ENCODE measurements around the gene AP2B1.
"Not testable (repeated sequence)": the region's sequence is repeated elsewhere in the genome, so short reads cannot be mapped to it uniquely, and the experiment has no call there.

AP2B1 gene

DNA sequence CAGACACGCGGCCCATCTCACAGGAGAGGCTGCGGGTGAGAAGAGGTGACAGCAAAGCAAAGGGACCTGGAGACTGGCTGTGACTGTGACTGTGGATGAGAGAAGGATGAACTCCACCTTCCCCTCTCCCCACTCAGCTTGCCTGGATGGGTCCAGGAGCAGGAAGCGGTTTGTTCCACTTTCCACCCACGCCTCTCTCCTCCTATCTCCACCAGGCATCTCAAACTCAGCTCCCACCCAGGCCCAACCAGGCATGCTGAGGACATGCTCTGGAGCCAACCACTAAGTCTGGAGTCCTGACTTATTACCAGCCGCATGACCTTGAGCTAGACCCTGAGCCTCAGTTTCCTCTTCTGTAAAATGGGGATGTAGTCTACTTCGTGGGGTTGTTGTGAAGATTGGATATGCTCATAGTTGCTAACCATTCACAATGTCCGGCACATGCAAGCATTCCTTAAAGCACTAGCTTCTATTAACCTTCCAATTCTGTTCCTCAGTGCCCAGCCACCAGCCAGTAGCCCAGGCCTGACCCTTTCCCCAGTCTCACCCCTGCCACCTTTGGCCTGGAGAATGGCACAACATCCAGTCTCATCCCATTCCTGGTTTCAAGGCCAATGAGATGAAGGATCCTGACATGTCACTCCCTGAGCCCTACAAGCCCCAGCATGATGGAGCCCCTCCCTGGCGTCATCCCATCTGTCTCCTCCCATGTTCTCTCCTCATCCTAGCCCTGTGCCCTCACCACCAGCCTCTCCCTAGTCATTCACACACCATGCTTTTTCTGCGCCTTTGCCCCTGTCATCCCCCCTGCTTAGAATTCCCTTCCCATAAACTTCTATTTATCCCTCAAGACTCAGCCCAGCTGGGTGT is 163.6 kb downstream of the AP2B1 start:
- no peak for DNase-seq

DNA sequence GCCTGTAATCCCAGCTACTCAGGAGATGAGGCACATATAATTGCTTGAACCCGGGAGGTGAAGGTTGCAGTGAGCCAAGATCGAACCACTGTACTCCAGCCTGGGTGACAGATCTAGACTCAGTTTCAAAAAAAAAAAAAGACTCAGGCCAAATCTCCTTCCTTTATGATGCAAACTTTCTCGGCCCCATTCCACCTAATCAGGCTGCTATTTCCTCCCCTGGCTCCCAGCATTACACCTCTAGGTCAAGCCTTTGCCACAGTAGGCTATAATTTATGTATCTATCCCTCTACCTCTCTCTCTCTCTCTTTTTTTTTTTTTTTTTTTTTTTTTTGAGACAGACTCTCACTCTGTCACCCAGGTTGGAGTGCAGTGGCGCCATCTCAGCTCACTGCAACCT is 164.4 kb downstream of the AP2B1 start:
- not testable (repeated sequence) for DNase-seq

DNA sequence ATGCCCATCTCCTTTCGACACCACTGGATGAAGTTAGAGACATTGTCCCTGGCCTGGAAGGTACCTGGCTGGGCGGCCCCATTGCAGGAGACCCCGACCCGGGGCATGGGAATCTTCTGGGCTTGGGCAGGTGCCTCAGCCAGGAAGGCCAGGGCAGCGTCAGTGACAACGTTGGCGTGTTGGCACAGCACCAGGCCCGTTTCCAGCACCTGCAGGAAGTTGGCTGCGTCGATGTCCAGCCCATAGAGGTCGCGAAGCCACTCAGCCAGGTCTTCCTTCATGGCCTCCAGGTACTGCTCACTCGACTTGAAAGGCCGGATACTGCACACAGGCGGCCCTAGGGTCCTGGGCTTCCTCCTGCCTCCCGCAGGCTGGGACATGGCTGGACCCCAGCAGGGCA is 165.3 kb downstream of the AP2B1 start:
- no peak for DNase-seq

DNA sequence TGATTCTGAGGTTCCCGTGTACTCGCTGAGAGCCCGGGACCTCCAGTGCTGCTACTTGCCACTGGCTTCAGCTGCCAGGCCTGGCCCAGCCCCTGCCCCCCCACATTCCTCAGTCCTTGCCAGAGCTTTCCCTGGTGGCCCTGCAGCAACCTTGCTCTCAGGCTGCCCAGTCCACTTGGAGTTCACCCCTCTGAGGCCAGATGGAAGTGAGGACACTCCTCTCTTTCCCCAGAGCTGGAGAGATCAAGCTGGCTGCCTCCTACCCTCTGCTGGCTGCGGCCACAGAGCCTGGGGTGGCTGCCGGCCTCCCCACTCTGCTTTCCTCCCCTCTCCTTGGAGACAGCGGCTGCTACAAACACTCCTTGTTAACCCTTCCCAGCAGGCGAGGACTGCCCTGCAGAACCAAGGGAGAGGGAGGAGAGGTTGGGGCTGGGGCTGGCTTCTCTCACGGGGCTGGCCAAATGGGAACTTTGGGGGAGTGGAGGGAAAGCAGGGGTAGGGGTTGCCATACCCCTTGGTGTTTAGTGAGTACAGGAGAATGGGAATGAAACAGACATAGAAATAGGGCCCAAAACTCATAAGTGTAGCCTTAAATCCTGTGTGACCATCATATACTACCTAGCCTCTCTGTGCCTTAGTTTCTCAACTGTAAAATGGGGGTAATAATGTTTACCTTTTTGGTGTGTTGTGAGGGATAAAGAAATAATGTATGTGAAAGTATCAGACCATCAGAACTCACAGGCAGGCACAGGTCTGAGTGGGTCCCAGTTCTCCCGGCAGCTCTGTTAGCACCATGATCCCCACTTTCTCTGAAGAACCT is 166.0 kb downstream of the AP2B1 start, which contains the start of gene GAS2L2:
GAS2L2 (minus strand) TSS at position 295 of the 820 bp plus-strand sequence. CDS start 389 bp downstream, outside the sequence.
- no peak for DNase-seq

DNA sequence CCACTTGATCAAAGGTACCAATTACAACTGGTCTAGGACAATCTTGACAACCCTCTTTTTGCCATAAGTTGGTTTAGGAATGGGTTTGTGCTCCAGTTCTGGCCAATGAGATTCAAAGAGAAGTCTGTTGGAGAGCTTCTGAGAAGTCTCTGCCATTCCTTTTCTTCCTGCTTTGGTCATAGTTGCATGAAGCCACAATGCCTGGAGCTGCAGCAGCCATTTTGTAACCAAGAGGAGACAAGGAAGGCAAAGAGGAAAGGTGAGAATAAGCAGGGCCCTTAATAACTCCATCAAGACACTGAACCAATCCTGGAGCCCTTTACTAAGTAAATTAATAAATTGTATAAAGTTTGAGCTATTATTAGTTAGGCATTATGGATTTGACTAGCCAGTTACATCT is 170.1 kb downstream of the AP2B1 start:
- no peak for DNase-seq

DNA sequence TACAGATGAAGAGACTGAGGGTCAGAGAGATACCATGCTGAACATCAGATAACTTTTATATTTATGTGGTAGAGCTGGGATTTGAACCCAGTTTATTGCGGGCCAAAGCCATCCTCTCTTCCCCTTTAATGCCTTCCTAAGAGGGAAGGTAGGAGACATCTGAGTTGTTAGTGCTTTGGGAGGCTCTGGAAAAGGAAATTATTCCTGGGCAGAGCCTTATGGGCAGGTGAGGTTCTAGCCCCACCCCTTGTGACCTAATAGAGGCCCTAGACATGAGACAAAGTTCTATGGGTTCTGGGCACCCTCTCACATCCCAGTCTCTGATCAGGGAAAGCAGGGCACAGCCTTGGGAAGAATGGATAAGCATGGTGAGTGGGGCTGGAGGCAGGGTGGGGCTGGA is 173.5 kb downstream of the AP2B1 start, which contains the start of gene C17orf50:
C17orf50 (plus strand) TSS at position 301 of the 400 bp plus-strand sequence; CDS start at position 356, 55 bp downstream.
- DNase-seq, result no peak

DNA sequence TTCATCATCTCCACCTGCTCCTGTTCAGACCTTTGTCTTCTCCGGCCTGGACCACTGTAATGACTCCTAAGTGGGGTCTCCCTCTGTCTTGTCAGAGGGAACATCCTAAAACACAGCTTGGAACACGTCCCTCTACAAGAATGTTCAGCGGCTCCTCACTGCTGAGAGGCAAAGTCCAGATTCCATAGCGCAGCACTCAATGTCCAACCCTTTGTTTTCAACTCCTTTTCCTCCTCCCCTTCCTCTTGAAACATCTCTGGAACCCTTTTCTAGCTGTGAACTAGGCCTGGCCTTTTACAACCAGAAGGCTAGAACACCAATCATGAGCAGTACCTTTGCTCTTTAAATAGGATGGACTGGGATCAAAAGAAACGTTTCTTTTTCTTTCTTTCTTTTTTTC is 174.5 kb downstream of the AP2B1 start:
- DNase-seq, result no peak

DNA sequence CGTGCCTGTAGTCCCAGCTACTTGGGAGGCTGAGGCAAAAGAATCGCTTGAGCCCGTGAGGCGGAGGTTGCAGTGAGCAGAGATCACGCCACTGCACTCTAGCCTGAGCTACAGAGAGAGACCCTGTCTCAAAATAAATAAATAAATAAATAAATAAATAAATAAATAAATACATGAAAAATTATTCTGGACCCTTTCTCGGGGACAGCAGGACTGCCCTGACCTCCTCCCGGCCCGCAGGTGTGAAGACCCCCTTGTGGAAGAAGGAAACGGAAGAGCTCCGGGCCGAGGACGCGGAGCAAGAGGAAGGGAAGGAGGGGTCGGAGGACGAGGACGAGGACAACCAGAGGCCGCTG is 176.6 kb downstream of the AP2B1 start:
- DNase-seq, result no peak

DNA sequence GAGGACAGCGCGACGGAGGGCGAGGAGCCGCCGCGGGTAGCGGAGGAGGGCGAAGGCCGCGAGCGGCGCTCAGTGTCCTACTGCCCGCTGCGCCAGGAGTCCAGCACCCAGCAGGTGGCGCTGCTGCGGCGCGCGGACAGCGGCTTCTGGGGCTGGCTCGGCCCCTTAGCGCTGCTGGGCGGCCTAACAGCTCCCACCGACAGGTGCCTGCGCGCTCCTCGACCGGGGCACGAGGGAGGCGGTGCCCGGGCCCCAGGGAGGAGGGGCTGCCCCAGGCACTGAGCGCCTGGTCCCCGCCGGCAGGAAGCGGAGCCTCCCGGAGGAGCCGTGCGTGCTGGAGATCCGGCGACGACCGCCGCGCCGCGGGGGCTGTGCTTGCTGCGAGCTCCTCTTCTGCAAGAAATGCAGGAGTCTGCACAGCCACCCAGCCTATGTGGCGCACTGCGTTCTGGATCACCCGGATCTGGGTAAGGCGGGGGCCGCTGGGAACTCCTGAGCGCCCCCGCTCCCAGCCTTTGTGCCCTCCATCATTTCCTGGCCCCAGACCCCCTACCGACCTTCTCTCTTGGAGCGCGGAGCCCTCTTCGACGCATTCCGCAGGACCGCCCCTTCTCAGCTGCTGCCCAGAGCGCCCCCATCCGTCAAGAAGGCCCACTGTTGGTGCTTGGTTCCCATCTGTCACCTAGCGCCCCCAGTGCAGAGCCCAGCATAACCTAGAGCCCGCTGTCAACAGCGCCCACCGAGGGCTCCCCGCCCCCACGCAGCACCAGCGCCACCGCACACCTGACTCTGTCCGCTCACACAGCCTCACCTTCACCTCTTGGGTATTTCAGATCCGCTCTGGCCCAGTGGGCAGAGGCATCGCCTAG is 177.2 kb downstream of the AP2B1 start:
- DNase-seq, result peak; percentile 93

DNA sequence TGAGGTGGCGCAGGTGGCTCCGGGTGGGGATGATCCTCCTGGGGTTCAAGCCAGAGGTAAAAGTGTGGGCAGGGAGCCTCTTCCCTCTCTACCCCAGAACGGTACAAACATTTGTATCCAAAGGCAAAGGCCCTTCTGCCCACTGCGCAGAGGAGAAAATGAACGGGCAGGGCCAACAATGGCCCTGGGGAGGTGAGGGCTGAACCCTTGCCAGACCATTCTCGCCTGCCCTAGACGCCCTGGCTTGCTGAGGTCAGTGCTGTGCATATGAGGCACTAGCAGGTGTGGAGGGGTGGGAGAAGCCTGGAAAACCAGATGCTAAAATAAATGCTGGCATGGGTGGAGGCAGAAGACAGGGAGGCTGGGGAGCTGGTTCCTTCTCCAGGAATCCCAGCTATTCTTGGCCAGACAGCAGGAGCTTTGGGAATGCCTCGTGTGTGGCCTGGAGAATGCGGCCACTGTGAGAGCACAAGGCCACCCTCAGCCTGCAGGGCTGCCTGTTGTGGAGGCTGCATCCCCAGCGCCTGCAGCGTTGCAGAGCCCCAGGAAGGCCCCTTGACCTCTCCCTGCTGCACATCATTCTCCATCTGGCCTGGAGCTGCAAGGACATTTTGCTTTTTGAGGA is 178.1 kb downstream of the AP2B1 start:
- no peak for DNase-seq

DNA sequence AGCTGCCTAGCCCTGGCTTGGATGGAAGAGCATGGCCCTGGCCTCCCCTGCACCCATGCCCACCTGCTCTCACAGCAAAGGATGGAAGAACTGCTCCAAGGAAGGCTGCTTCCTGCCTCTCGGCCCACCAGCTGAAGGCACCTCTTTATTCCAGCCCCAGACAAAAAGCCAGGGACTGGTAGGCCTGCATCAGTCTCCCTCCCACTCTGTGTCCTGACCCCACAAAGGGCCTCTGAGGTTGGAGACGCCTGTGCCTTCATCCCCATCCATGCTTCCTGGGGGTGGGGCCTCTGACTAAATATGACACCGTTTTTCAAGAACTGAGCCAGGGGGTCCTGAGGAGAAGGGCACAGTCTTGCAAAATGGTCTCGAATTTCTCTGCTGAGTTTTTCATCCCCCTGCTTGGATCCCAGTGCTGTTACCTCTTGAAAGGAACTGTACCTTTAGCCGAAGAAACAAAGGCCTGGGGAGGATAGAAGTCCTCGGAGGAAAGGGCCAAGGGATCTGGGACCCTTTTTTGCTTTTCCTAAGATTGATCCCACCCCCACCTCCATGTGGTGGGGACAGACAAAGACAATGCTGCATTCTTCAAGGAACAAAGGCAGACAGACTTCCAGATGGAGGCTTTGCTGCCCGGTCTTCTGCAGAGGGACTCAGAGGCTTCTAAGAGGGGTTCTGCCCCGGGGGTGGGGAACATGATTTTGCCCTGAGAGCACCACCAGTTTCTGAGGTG is 178.8 kb downstream of the AP2B1 start:
- no peak for DNase-seq

DNA sequence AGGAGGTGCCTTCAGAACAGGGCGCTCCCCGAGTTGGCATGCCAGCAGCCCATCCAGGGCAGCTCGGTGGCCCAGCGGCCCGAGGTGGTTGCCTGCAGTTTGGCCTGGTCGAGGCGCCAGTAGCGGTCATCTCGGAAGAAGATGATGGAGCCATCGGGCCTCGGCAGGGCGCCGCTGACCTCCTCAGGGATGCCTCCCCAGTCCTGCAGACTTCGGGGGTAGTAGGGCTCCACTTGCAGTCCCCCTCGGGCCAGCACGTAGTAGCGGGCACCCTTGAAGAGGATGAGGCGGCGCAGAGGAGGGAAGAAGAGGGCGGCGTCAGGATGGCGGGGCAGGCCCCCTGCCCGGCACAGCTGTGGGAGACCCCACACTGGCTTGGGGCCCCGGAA is 179.4 kb downstream of the AP2B1 start:
- no peak for DNase-seq

DNA sequence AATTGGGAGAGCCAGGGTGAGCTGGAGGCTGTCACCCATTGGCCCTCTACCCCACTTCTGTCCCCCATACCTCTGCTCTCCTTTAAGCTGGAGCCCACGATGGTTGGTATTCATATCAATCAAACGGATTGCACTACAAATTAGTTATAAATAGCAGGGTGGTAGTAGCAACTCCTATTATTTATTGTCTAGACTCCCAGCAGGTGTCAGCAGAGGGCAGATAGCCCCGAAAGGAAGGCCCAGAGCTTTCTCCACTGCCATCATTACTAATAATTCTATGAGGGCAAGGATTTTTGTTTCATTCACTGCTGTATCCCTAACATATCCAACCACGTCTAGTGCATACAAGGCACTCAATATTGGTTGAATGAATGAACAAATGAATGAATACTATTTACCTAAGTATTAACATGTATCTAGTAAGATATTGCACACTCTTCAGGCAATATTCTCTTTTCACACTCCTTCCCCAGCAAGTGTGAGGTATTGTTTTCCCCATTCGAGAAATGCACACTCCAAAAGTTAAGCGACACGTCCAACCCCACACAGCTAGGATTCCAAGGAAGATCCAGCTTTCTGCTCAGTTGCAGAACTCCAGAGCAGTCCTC is 179.9 kb downstream of the AP2B1 start:
- peak; percentile 48 for DNase-seq

DNA sequence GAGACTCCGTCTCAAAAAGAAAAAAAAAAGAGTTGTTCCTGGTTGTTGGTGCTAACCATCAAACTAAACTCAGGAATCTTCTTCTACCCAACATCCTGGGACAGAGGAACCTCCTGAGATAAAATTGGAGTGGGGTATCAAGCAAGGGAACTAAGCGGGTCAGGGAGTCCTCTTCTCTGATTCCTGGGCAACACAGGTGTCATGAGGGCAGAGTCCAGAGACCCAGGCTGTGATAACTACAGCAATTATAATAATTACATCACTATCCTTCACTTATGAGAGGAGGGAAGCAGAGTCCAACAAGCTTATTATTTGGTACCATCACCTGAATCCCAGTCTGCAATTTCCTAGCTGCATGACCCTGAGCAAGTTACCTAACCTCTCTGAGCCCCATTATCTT is 181.7 kb downstream of the AP2B1 start:
- DNase-seq, result no peak

DNA sequence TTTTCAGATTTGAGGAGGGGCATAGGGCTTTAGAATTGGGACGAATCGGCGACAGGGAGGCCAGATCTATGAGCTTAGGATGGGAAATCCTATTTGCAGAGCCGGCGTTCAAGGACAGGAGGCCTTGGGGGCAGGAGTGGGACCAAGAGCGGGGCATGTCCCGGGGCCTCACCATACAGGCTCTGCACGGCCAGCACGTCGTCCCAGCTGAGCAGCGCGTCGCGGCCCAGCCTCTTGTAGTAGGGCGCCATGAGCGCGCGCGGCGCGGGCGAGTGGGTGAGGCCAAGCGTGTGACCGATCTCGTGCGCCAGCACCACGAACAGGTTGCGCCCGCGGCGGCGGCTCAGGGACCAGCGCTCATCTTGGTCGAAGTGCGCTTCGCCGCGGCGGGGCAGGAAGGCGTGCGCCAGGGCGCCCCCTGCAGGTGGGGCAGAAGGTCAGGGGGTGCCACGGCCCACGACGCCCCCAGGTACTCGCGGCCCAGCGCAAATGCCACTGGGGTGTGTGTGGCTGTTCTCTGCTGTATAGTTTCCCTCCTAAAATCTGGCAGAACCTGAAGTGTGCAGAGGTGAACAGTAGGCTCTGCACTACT is 182.9 kb downstream of the AP2B1 start:
- DNase-seq, result no peak

DNA sequence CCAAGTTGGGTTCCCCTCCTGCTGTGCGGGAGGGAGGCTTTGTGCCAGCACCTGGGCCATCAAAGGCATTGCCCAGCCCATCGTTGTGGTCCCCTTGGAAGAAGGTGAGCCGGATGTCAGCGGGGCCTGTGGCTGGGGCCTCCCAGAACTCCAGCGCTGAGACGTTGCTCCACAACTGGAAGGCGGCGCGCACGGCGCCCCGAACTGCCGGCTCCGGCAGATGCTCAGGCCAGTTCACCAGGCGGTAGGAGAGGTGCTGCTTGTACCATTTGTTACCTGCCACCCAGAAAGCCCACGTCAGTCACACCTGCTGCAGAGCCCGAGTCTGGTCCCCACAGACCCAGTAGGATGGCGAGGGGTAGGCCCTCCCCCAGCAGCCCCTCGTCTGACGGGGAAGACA is 186.0 kb downstream of the AP2B1 start:
- DNase-seq, result no peak

DNA sequence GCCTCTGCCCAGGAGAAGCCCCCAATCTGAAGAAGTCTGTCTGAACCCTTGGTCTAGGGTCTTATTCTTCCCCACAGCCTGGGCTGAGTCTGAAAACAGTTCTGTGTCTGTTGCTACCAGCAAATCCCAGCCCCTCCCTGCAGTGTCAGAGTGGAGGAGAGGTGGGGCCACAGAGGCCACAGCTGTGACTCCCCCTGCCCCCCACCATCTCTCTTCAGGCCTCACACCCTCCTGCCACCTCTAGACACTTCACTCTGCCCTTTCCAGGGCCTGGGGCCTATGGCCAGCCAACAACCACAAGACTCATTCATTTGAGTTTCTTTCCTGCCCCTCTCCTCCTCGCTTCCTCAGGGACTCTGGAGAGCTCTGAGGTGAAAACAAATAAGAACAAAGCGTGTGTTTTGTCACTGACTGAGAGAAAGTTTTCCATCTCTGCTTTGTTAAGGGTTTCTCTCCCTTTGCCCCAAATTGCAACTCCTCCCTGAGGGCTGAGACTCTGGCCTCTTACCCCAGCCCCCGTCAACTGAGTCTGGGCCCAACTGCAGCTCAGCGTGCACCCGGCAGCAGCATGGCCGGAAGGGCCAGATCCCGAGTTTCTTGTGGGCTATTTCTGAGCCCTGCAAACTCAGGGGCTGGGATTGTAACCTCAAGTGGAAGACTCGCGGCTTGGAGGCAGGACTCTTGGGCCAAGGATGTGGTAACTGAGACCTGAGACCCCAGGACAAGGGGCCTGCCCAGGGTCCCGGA is 186.7 kb downstream of the AP2B1 start:
- DNase-seq, result no peak

DNA sequence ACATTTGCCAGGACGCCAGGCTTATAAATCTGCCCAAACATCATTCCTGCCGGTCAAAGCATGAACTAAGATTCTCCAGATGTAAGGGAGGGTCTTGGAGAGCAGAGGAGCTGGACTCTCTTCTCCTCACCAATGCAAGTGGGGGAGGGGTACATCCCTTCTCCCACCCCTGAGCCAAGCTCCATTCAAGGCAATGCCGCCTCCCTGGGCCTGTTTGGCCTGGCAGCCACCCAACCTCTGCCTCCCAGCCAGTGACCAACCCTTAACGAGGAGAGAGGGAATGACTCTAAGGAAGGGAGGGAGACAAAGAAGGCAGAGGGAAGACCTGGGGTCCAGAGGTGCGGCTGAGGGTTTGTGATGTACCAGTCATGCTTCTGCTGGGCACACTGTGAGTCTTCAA is 187.4 kb downstream of the AP2B1 start:
- no peak for DNase-seq

DNA sequence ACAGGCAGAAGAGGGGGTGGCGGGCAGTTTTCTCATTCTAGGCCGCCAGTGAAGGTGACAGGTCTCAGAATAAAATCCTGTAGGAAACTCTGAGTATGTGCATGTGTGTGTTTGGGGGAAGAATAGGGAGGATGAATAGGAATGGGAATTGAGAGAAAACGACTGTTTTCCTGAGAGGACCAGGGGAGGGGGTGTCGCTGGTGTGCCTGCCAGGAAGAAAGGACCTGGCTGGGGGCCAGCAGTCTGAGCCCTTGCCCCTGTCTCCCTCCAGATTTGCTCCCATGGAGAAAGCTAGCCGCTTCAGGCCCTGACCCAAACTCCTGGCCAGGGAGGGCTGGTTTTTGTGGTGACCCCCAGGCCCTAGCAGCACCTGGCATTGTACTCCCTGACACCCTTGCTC is 187.9 kb downstream of the AP2B1 start:
- DNase-seq, result no peak

DNA sequence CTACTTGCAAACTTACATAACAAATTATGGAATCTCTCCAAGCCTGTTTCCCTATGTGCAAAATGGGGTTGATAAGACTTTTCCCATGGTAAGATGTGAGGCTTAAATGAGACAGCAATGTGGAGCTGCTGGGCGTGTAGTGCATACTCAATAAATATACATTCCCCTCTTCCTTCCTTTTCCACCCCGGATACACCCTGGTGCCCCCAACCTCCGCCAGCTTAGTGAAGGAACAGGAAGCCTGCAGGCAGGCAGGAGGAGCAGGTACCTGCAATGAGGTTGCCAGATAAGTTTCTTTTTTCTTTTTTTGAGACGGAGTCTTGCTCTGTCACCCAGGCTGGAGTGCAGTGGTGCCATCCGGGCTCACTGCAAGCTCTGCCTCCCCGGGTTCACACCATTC is 188.5 kb downstream of the AP2B1 start:
- DNase-seq, result no peak

Measured in suppressor macrophage treated with lipopolysaccharide for 4 hours (primary cell).